ENCODE results near the gene ATP8A1. TPM values are rescaled to one million over a fixed set of nuclear protein-coding genes. Genes with fewer than 3 reads are reported as not detected.

Gene ATP8A1
- total and polyA plus RNA-seq, 2 of the 8 experiments (the other 6 are each of a cell fraction or from before 2014, with no cell fraction given): 3.7 to 14.9 TPM

DNA sequence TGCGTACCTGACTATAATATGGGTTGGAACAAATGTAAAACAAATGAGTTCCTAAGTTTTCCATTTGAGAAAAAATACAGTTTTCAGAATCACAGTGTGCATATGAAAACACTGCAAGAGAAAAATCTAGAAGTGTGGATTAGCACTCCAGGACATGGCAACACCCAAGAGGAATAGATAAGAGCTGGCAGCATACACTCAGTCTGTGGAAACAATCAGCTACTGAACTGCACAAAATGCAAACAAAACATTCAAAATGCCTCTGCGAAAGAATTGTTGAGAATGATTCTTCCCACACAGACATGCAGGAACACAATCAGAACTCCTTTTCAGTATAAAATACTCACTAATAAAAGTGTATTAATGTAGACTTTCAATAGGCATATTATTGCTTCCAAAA lies 39.9 kb downstream of the ATP8A1 start (continued):
- TF ChIP-seq CHD7 (IDR thresholded peaks at IDR 0.05; ENCODE audit: insufficient replicate concordance, low read length): no peak
- no peak for TF ChIP-seq JUND (IDR thresholded peaks at IDR 0.05; ENCODE audit: low read length)
- TF ChIP-seq MAX (IDR thresholded peaks at IDR 0.05): no peak
- no peak for TF ChIP-seq SIX5 (IDR thresholded peaks at IDR 0.05; ENCODE audit: low read depth, low read length)
- TF ChIP-seq RNF2 (IDR thresholded peaks at IDR 0.05; ENCODE audit: borderline replicate concordance, low read depth, low read length, missing control alignments, poor library complexity, severe bottlenecking): no peak
